ENCODE measurements around the gene ADAMTS2. TPM values are rescaled to one million over a fixed set of nuclear protein-coding genes. Genes with fewer than 3 reads are reported as not detected.

Gene ADAMTS2
- total and polyA plus RNA-seq, 2 of the 8 experiments (the other 6 are each of a cell fraction or from before 2014, with no cell fraction given), result 6.6 to 7.3 TPM

GRCh38 chr5:179211068-179211467 lies 134.2 kb downstream of the ADAMTS2 start:
- peaks cover 0 to 3% of the 10 kb centered on the region in 2 experiments for H4K20me1 ChIP-seq (replicated peaks in 1 of 2; ENCODE audit: control insufficient read depth in 1 of 2, insufficient read depth in 2 of 2, low read length in 2 of 2)
- no peak overlapping the region for H2BK15ac ChIP-seq (ENCODE audit: low read length)
- H4K5ac ChIP-seq (ENCODE audit: insufficient read length, low read depth, low read length), result no peak overlapping the region
- TF ChIP-seq POLR2AphosphoS5 (IDR thresholded peaks at IDR 0.05; ENCODE audit: low read depth, low read length), result no peak
- H3K27ac ChIP-seq (ENCODE audit: low read depth, low read length), result no peak overlapping the region
- H3K36me3 ChIP-seq (ENCODE audit: control insufficient read depth in 2 of 4, insufficient read depth in 4 of 4, low read length in 3 of 4), result no peaks in the 10 kb centered on the region
- no peaks in the 10 kb centered on the region for H3K23me2 ChIP-seq (ENCODE audit: low read depth, low read length)
- FAIRE-seq, result no peak
- DNase-seq (ENCODE audit: low read depth in 1 of 2, low spot score in 2 of 2), result no peak
- no peaks in the 10 kb centered on the region for H3K27me3 ChIP-seq (replicated peaks in 1 of 4; ENCODE audit: control insufficient read depth in 3 of 4, extremely low read depth in 1 of 4, insufficient read depth in 3 of 4, low read length in 3 of 4)
- no peak overlapping the region for H2AK5ac ChIP-seq (ENCODE audit: low read depth, low read length)
- no peak overlapping the region for H2AFZ ChIP-seq (ENCODE audit: low read length)
- no peak overlapping the region for H3K4ac ChIP-seq (replicated peaks; ENCODE audit: insufficient read length, low read depth, low read length)
- ChIA-PET CTCF (ENCODE audit: partially characterized antibody) (interaction anchor here (0.8 to 1.3 kb wide), 4 partner anchors 8 to 51 kb away, joined by 3 read pairs; no protein-coding TSS in a partner anchor), POLR2A (ENCODE audit: partially characterized antibody) (no interaction called here)
- H3K4me2 ChIP-seq (ENCODE audit: insufficient read depth in 1 of 2, low read depth in 2 of 2, low read length in 2 of 2), result no peak overlapping the region
- H2BK12ac ChIP-seq (ENCODE audit: low read depth, low read length), result peak overlapping the region; percentile 39; the same call in 1 of the 2 replicates
- no peaks in the 10 kb centered on the region for H3K79me2 ChIP-seq (ENCODE audit: control insufficient read depth in 1 of 2, insufficient read depth in 2 of 2, low read length in 2 of 2)
- 81% methylated on average over 3 of the region's 3 CpGs; no CpG with 5 or more reads in 1 of the 2 experiments for WGBS, 2 experiments (ENCODE audit: extremely low coverage in 1 of 2, insufficient coverage in 1 of 2, insufficient read length in 1 of 2, insufficient replicate concordance in 2 of 2, low coverage in 1 of 2, low lambda C conversion rate in 2 of 2, missing lambda C conversion rate in 1 of 2)
- H3K9me3 ChIP-seq (ENCODE audit: insufficient read depth in 2 of 2, low read depth in 1 of 2, low read length in 1 of 2), result no peaks in the 10 kb centered on the region
- H3K56ac ChIP-seq (replicated peaks; ENCODE audit: insufficient read length, low read depth, low read length), result no peak overlapping the region
- no peak overlapping the region for H3K9ac ChIP-seq (replicated peaks in 1 of 4; ENCODE audit: extremely low read depth in 1 of 4, low read depth in 3 of 4, low read length in 3 of 4)
- no peak overlapping the region for H2BK120ac ChIP-seq (replicated peaks; ENCODE audit: low read depth, low read length)
- H3K14ac ChIP-seq (ENCODE audit: insufficient read length), result no peak overlapping the region
- H3K79me1 ChIP-seq (ENCODE audit: low read depth, low read length), result no peaks in the 10 kb centered on the region
- H2BK5ac ChIP-seq (ENCODE audit: low read depth, low read length), result no peak overlapping the region
- no peak overlapping the region for H3K18ac ChIP-seq (ENCODE audit: extremely low read depth, low read length)
- no peak overlapping the region for H4K8ac ChIP-seq (ENCODE audit: extremely low read depth, insufficient read depth, low read length)
- no peak overlapping the region for H3K4me3 ChIP-seq (ENCODE audit: extremely low read depth in 1 of 4, insufficient read depth in 2 of 4, low read depth in 3 of 4, low read length in 4 of 4)
- H2BK20ac ChIP-seq (ENCODE audit: low read length), result no peak overlapping the region
- peaks cover 0 to 2% (median 0%) of the 10 kb centered on the region in 4 experiments; a peak in 1 of 7 replicates for H3K4me1 ChIP-seq (replicated peaks in 1 of 4; ENCODE audit: control insufficient read depth in 3 of 4, insufficient read depth in 4 of 4, low read length in 3 of 4)
- no peak overlapping the region for H3K23ac ChIP-seq (ENCODE audit: insufficient read length)
- H4K91ac ChIP-seq (replicated peaks; ENCODE audit: insufficient read length, low read length), result no peak overlapping the region
